SK-N-SH treated with all-trans-retinoic acid at 6 μM for 48 hours (cell line): ENCODE results near the gene GYG1.

Source experiments
- ATAC-seq: fragments of 200-7000 bp; cut with Tn5 transposase; 3 replicates; pipeline ENCODE4 v1.9.1; 2020; ENCODE audit warnings: mild to moderate bottlenecking, moderate library complexity
- ARNTL ChIP-seq: fragments of 450-650 bp; formaldehyde crosslinking; IDR thresholded peaks from 2 replicates; pipeline ENCODE4 v1.5.0; 2020; ENCODE audit warnings: low read depth, mild to moderate bottlenecking, moderate library complexity, borderline replicate concordance
- BACH2 ChIP-seq: fragments of 250-450 bp; sonication (Bioruptor Pico); IDR thresholded peaks from 2 replicates; pipeline ENCODE4 v1.9.0; 2021; ENCODE audit warnings: mild to moderate bottlenecking, borderline replicate concordance
- CSDC2 ChIP-seq: fragments of 250-450 bp; sonication (Bioruptor Pico); IDR thresholded peaks from 2 replicates; pipeline ENCODE4 v1.5.0; 2020; ENCODE audit warnings: mild to moderate bottlenecking, moderate library complexity
- ESRRG ChIP-seq: fragments of 250-450 bp; sonication (Bioruptor Pico); IDR thresholded peaks from 2 replicates; pipeline ENCODE4 v1.6.1; 2021; ENCODE audit warnings: mild to moderate bottlenecking
- OSR1 ChIP-seq: fragments of 250-450 bp; sonication (Bioruptor Pico); IDR thresholded peaks from 2 replicates; pipeline ENCODE4 v1.8.0; 2022; ENCODE audit warnings: moderate library complexity, mild to moderate bottlenecking, inconsistent platforms
- POU6F1 ChIP-seq: fragments of 250-450 bp; sonication (Bioruptor Pico); IDR thresholded peaks from 2 replicates; pipeline ENCODE4 v1.8.0; 2021; ENCODE audit warnings: low read depth, mild to moderate bottlenecking, moderate library complexity, borderline replicate concordance
- PPARA ChIP-seq: fragments of 250-450 bp; sonication (Bioruptor Pico); IDR thresholded peaks from 2 replicates; pipeline ENCODE4 v1.5.0; 2020; ENCODE audit warnings: mild to moderate bottlenecking, borderline replicate concordance
- TCF4 ChIP-seq: fragments of 250-450 bp; sonication (Bioruptor Pico); IDR thresholded peaks from 2 replicates; pipeline ENCODE4 v1.8.0; 2021; ENCODE audit warnings: mild to moderate bottlenecking, moderate library complexity, borderline replicate concordance
- TOX ChIP-seq: fragments of 250-450 bp; sonication (Bioruptor Pico); IDR thresholded peaks from 2 replicates; pipeline ENCODE4 v1.8.0; 2021; ENCODE audit warnings: mild to moderate bottlenecking, moderate library complexity, borderline replicate concordance
- ZFP3 ChIP-seq: fragments of 250-450 bp; sonication (Bioruptor Pico); IDR thresholded peaks from 2 replicates; pipeline ENCODE4 v1.5.0; 2020; ENCODE audit warnings: mild to moderate bottlenecking, moderate library complexity
- ZFP30 ChIP-seq: fragments of 450-650 bp; formaldehyde crosslinking; IDR thresholded peaks from 2 replicates; pipeline ENCODE4 v1.5.0; 2022; ENCODE audit warnings: mild to moderate bottlenecking, moderate library complexity
- ZNF565 ChIP-seq: fragments of 450-650 bp; formaldehyde crosslinking; conservative IDR thresholded peaks from 2 replicates; pipeline ENCODE4 v1.5.0; 2020; ENCODE audit warnings: low read depth, mild to moderate bottlenecking, moderate library complexity
- ZNF70 ChIP-seq: fragments of 450-650 bp; formaldehyde crosslinking; IDR thresholded peaks from 2 replicates; pipeline ENCODE4 v1.5.0; 2020; ENCODE audit warnings: mild to moderate bottlenecking, moderate library complexity
- ZNF8 ChIP-seq: fragments of 450-650 bp; formaldehyde crosslinking; IDR thresholded peaks from 2 replicates; pipeline ENCODE4 v1.5.0; 2020; ENCODE audit warnings: mild to moderate bottlenecking, moderate library complexity
- TF ChIP-seq, protein P1 (sequence below): fragments of 250-450 bp; sonication (Bioruptor Pico); IDR thresholded peaks from 2 replicates; pipeline ENCODE4 v1.5.1; 2020; ENCODE audit warnings: low read depth, mild to moderate bottlenecking, moderate library complexity
- TF ChIP-seq, protein P2 (sequence below): fragments of 250-450 bp; sonication (Bioruptor Pico); IDR thresholded peaks from 2 replicates; pipeline ENCODE4 v1.5.0; 2020; ENCODE audit warnings: mild to moderate bottlenecking, moderate library complexity
- TF ChIP-seq, protein P3 (sequence below): fragments of 250-450 bp; sonication (Bioruptor Pico); IDR thresholded peaks from 2 replicates; pipeline ENCODE4 v1.8.0; 2020; ENCODE audit warnings: mild to moderate bottlenecking, moderate library complexity, borderline replicate concordance
- TF ChIP-seq, protein P4 (sequence below): fragments of 250-450 bp; sonication (Bioruptor Pico); IDR thresholded peaks from 2 replicates; pipeline ENCODE4 v1.5.1; 2021; ENCODE audit warnings: mild to moderate bottlenecking, moderate library complexity

The GYG1 gene

DNA sequence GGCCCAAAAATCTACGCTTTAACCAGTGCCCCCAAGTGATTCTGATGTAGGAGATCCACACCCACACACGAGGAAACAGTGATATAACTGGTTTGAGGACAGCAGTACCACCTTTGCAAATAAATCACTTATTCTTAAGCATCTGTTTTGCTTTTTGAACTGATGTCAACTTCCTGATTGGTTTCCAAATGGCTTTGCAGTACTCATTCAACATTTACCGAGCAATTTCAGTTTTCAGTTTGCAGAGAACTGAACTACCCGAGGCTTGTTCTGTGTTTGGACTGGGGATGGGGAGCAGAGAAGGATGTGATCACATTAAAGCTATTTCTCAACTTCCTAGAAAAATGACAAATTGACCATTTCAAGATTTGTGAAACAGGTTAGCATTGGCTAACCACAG, 1.1 kb upstream of the GYG1 start:
- TF ChIP-seq, protein P1, sequence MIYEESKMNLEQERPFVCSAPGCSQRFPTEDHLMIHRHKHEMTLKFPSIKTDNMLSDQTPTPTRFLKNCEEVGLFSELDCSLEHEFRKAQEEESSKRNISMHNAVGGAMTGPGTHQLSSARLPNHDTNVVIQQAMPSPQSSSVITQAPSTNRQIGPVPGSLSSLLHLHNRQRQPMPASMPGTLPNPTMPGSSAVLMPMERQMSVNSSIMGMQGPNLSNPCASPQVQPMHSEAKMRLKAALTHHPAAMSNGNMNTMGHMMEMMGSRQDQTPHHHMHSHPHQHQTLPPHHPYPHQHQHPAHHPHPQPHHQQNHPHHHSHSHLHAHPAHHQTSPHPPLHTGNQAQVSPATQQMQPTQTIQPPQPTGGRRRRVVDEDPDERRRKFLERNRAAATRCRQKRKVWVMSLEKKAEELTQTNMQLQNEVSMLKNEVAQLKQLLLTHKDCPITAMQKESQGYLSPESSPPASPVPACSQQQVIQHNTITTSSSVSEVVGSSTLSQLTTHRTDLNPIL (CRISPR knock-in tag): no peak
- TF ChIP-seq ZNF8 (CRISPR knock-in tag) (no peak), ZFP30 (no peak), TCF4 (CRISPR knock-in tag) (no peak), BACH2 (CRISPR knock-in tag) (no peak), POU6F1 (CRISPR knock-in tag) (no peak), ZNF70 (no peak)
- TF ChIP-seq, all 23 proteins: peak for 0
- no peak for ATAC-seq

GRCh38 chr3:148992027-148992634, 791 bp downstream of the GYG1 start:
- no peak for TF ChIP-seq TOX
- TF ChIP-seq ZNF565: no peak
- TF ChIP-seq, protein P1 (CRISPR knock-in tag): no peak
- peak; percentile 59; the same call in 1 of the 2 replicates for TF ChIP-seq ZFP3
- no peak for TF ChIP-seq ZNF8 (CRISPR knock-in tag)
- no peak for TF ChIP-seq OSR1 (CRISPR knock-in tag)
- no peak for TF ChIP-seq ARNTL (CRISPR knock-in tag)
- TF ChIP-seq, protein P2, sequence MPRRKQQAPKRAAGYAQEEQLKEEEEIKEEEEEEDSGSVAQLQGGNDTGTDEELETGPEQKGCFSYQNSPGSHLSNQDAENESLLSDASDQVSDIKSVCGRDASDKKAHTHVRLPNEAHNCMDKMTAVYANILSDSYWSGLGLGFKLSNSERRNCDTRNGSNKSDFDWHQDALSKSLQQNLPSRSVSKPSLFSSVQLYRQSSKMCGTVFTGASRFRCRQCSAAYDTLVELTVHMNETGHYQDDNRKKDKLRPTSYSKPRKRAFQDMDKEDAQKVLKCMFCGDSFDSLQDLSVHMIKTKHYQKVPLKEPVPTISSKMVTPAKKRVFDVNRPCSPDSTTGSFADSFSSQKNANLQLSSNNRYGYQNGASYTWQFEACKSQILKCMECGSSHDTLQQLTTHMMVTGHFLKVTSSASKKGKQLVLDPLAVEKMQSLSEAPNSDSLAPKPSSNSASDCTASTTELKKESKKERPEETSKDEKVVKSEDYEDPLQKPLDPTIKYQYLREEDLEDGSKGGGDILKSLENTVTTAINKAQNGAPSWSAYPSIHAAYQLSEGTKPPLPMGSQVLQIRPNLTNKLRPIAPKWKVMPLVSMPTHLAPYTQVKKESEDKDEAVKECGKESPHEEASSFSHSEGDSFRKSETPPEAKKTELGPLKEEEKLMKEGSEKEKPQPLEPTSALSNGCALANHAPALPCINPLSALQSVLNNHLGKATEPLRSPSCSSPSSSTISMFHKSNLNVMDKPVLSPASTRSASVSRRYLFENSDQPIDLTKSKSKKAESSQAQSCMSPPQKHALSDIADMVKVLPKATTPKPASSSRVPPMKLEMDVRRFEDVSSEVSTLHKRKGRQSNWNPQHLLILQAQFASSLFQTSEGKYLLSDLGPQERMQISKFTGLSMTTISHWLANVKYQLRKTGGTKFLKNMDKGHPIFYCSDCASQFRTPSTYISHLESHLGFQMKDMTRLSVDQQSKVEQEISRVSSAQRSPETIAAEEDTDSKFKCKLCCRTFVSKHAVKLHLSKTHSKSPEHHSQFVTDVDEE (CRISPR knock-in tag): no peak
- no peak for TF ChIP-seq PPARA (CRISPR knock-in tag)
- ATAC-seq: peak; percentile 53

DNA sequence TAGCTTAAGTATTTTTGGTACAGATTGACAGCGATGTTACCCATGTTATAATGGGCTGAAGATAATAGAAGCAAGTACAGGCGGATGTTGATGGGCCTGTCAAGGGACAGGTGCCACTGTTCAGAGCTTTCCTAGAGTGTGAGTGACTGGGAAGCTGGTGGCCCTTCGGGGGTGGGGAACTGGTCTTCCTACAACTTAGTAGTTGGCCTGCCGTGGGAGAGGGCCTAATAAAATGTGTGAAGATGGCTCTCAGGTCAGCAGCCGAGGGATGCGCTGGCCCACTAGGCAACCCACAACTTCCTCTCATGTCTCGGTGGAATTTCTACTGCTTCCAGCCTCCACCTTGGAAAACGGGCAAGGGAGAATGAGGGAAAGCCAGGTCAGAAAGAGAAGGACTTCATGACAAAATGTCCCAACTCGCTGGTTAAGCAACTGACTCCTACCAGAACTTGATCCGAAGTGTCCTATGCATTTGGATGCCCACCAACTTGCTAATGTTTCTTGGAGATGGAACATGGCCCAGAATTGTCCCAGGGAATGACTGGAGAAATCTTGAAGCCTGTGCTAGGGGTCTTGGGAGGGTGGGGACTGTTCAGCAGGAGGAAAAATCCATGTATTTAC, 1.4 kb downstream of the GYG1 start:
- no peak for TF ChIP-seq ZFP3
- TF ChIP-seq ESRRG (CRISPR knock-in tag): no peak
- no peak for TF ChIP-seq POU6F1 (CRISPR knock-in tag)
- no peak for TF ChIP-seq PPARA (CRISPR knock-in tag)
- TF ChIP-seq ARNTL (CRISPR knock-in tag): no peak

DNA sequence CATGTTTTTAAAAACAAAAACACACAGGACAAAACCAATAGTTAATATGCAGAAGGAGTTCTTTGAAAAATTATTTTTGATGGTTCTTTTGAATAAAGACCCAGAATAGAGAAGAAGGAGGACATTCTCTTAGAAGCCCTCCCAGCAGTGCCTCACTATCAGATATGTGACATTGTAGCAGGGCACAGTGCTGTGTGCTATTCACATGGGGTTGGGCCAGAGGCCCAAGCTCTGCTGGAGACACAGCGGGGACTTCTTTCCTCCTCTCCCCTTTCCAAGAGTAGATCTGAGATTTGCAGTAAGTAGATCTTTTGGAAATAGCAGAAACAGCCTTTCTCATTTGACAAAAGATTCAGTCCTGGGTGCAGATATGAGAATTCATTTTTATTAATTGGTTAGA, 6.3 kb downstream of the GYG1 start:
- no peak for ATAC-seq
- TF ChIP-seq, protein P3, sequence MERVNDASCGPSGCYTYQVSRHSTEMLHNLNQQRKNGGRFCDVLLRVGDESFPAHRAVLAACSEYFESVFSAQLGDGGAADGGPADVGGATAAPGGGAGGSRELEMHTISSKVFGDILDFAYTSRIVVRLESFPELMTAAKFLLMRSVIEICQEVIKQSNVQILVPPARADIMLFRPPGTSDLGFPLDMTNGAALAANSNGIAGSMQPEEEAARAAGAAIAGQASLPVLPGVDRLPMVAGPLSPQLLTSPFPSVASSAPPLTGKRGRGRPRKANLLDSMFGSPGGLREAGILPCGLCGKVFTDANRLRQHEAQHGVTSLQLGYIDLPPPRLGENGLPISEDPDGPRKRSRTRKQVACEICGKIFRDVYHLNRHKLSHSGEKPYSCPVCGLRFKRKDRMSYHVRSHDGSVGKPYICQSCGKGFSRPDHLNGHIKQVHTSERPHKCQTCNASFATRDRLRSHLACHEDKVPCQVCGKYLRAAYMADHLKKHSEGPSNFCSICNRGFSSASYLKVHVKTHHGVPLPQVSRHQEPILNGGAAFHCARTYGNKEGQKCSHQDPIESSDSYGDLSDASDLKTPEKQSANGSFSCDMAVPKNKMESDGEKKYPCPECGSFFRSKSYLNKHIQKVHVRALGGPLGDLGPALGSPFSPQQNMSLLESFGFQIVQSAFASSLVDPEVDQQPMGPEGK (CRISPR knock-in tag): no peak
- TF ChIP-seq TCF4 (CRISPR knock-in tag): no peak
- TF ChIP-seq ZNF565: no peak
- no peak for TF ChIP-seq POU6F1 (CRISPR knock-in tag)
- TF ChIP-seq CSDC2 (CRISPR knock-in tag): no peak
- TF ChIP-seq, protein P1 (CRISPR knock-in tag): no peak
- TF ChIP-seq, protein P4, sequence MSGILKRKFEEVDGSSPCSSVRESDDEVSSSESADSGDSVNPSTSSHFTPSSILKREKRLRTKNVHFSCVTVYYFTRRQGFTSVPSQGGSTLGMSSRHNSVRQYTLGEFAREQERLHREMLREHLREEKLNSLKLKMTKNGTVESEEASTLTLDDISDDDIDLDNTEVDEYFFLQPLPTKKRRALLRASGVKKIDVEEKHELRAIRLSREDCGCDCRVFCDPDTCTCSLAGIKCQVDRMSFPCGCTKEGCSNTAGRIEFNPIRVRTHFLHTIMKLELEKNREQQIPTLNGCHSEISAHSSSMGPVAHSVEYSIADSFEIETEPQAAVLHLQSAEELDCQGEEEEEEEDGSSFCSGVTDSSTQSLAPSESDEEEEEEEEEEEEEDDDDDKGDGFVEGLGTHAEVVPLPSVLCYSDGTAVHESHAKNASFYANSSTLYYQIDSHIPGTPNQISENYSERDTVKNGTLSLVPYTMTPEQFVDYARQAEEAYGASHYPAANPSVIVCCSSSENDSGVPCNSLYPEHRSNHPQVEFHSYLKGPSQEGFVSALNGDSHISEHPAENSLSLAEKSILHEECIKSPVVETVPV (CRISPR knock-in tag): no peak

More for the DNA sequence above, 1.4 kb downstream of the GYG1 start:
- ATAC-seq: no peak
